H1 (cell line): ENCODE measurements around the gene IRS1. TPM values are rescaled to one million over a fixed set of nuclear protein-coding genes. Genes with fewer than 3 reads are reported as not detected.
A peak's percentile ranks its signal among the peaks of the same experiment; 100 is the strongest.

Experiments
- CTCF ChIA-PET: fragments of 300-600 bp; sonication (Branson Sonifier 250); formaldehyde crosslinking; loops from one replicate; lab custom pipeline; 2021; ENCODE audit not compliant: partially characterized antibody; lab: Charles Lee
- POLR2A ChIA-PET: fragments of 300-600 bp; sonication (Branson Sonifier 250); formaldehyde crosslinking; loops from one replicate; lab custom pipeline; 2021; ENCODE audit warnings: inconsistent platforms; ENCODE audit not compliant: partially characterized antibody; lab: Charles Lee
- DNase-seq, 2 experiments: peaks; one replicate each; pipeline versions ENCODE4 v3.0.0 to v3.0.0-alpha.2; 2010 to 2022; ENCODE audit warnings: low spot score in 2 of 2, low read depth in 1 of 2, mixed read lengths in 1 of 2
- FAIRE-seq: peaks from 2 replicates; lab custom pipeline; 2011; peaks lifted over from hg19 to GRCh38; lab: Jason Lieb, UNC
- H2AFZ ChIP-seq: 2 replicates; pipeline ENCODE4 v1.8.1; 2012; ENCODE audit warnings: low read length, inconsistent platforms
- H2AK5ac ChIP-seq: 2 replicates; pipeline ENCODE4 v1.6.1; 2013; ENCODE audit warnings: low read depth, low read length
- H2BK120ac ChIP-seq: replicated peaks from 2 replicates; pipeline ENCODE3; 2013; ENCODE audit warnings: low read depth, low read length, inconsistent platforms
- H2BK12ac ChIP-seq: 2 replicates; pipeline ENCODE4 v1.6.1; 2013; ENCODE audit warnings: low read depth, low read length
- H2BK15ac ChIP-seq: 2 replicates; pipeline ENCODE4 v1.6.1; 2013; ENCODE audit warnings: low read length
- H2BK20ac ChIP-seq: 2 replicates; pipeline ENCODE4 v1.6.1; 2013; ENCODE audit warnings: low read length
- H2BK5ac ChIP-seq: 2 replicates; pipeline ENCODE4 v1.6.1; 2013; ENCODE audit warnings: low read depth, low read length
- H3K14ac ChIP-seq: 2 replicates; pipeline ENCODE4 v1.6.1; 2013; ENCODE audit warnings: inconsistent platforms; ENCODE audit not compliant: insufficient read length
- H3K18ac ChIP-seq: 2 replicates; pipeline ENCODE4 v1.6.1; 2013; ENCODE audit warnings: low read length; ENCODE audit errors: extremely low read depth
- H3K23ac ChIP-seq: 2 replicates; pipeline ENCODE4 v1.6.1; 2013; ENCODE audit warnings: inconsistent platforms; ENCODE audit not compliant: insufficient read length
- H3K23me2 ChIP-seq: 2 replicates; pipeline ENCODE4 v1.6.1; 2013; ENCODE audit warnings: low read depth, low read length
- H3K27ac ChIP-seq: 2 replicates; pipeline ENCODE4 v1.6.1; 2011; ENCODE audit warnings: low read depth, low read length, inconsistent platforms
- H3K27me3 ChIP-seq, 4 experiments: replicated peaks in 1 of 4; 1 replicate in 1 of 4; 2 replicates in 3 of 4; pipeline versions ENCODE4 v1.6.1 to v1.8.1; 2011 to 2013; ENCODE audit warnings: low read length in 3 of 4, mild to moderate bottlenecking in 3 of 4, inconsistent platforms in 2 of 4, mixed read lengths in 2 of 4, moderate library complexity in 1 of 4; ENCODE audit not compliant: control insufficient read depth in 3 of 4, insufficient read depth in 3 of 4; ENCODE audit errors: extremely low read depth in 1 of 4
- H3K36me3 ChIP-seq, 4 experiments: 2 replicates each; pipeline versions ENCODE4 v1.6.1 to v1.8.1; 2011 to 2013; ENCODE audit warnings: mild to moderate bottlenecking in 4 of 4, low read length in 3 of 4, moderate library complexity in 2 of 4, control low read depth in 1 of 4, inconsistent platforms in 1 of 4; ENCODE audit not compliant: insufficient read depth in 4 of 4, control insufficient read depth in 2 of 4
- H3K4ac ChIP-seq: replicated peaks from 2 replicates; pipeline ENCODE3; 2013; ENCODE audit warnings: low read length, low read depth, mixed read lengths, inconsistent platforms; ENCODE audit not compliant: insufficient read length
- H3K4me1 ChIP-seq, 4 experiments: replicated peaks in 1 of 4; 1 replicate in 1 of 4; 2 replicates in 3 of 4; pipeline versions ENCODE4 v1.6.1 to v1.8.1; 2011 to 2013; ENCODE audit warnings: low read length in 3 of 4, inconsistent platforms in 2 of 4, mixed read lengths in 1 of 4; ENCODE audit not compliant: insufficient read depth in 4 of 4, control insufficient read depth in 3 of 4
- H3K4me2 ChIP-seq, 2 experiments: 2 replicates each; pipeline versions ENCODE4 v1.6.1 to v1.8.1; 2011 to 2013; ENCODE audit warnings: low read depth in 2 of 2, low read length in 2 of 2, control low read depth in 1 of 2, inconsistent platforms in 1 of 2, mild to moderate bottlenecking in 1 of 2; ENCODE audit not compliant: insufficient read depth in 1 of 2
- H3K4me3 ChIP-seq, 4 experiments: fragments of 200-600, 300-600 bp in 1 of 4; sonication (generic), shearing (Covaris generic), sonication (Bioruptor Twin) in 1 of 4; 2 replicates each; pipeline versions ENCODE4 v1.5.1 to v1.8.1; 2011 to 2016; ENCODE audit warnings: low read length in 4 of 4, low read depth in 3 of 4, control low read depth in 2 of 4, inconsistent platforms in 2 of 4, mild to moderate bottlenecking in 2 of 4, mixed read lengths in 1 of 4, moderate library complexity in 1 of 4; ENCODE audit not compliant: insufficient read depth in 2 of 4; ENCODE audit errors: extremely low read depth in 1 of 4
- H3K56ac ChIP-seq: replicated peaks from 2 replicates; pipeline ENCODE3; 2013; ENCODE audit warnings: low read depth, mild to moderate bottlenecking, mixed read lengths, low read length, inconsistent platforms; ENCODE audit not compliant: insufficient read length
- H3K79me1 ChIP-seq: 2 replicates; pipeline ENCODE4 v1.6.1; 2013; ENCODE audit warnings: low read depth, low read length, control low read depth
- H3K79me2 ChIP-seq, 2 experiments: 2 replicates each; pipeline versions ENCODE4 v1.6.1 to v1.8.1; 2012 to 2013; ENCODE audit warnings: low read length in 2 of 2, mild to moderate bottlenecking in 2 of 2, inconsistent platforms in 1 of 2; ENCODE audit not compliant: insufficient read depth in 2 of 2, control insufficient read depth in 1 of 2
- H3K9ac ChIP-seq, 4 experiments: replicated peaks in 1 of 4; 1 replicate in 1 of 4; 2 replicates in 3 of 4; pipeline versions ENCODE4 v1.6.1 to v1.8.1; 2011 to 2013; ENCODE audit warnings: low read depth in 3 of 4, low read length in 3 of 4, control low read depth in 2 of 4, mild to moderate bottlenecking in 2 of 4, moderate library complexity in 2 of 4, inconsistent platforms in 1 of 4; ENCODE audit errors: extremely low read depth in 1 of 4
- H3K9me3 ChIP-seq, 2 experiments: 2 replicates each; pipeline versions ENCODE4 v1.6.1 to v1.8.1; 2012 to 2013; ENCODE audit warnings: mild to moderate bottlenecking in 2 of 2, moderate library complexity in 2 of 2, control low read depth in 1 of 2, inconsistent platforms in 1 of 2, low read depth in 1 of 2, low read length in 1 of 2, mixed read lengths in 1 of 2; ENCODE audit not compliant: insufficient read depth in 2 of 2
- H4K20me1 ChIP-seq, 2 experiments: replicated peaks in 1 of 2; 2 replicates each; pipeline versions ENCODE3 to v1.8.1; 2011 to 2013; ENCODE audit warnings: inconsistent platforms in 2 of 2, low read length in 2 of 2, mild to moderate bottlenecking in 1 of 2; ENCODE audit not compliant: insufficient read depth in 2 of 2, control insufficient read depth in 1 of 2
- H4K5ac ChIP-seq: 2 replicates; pipeline ENCODE4 v1.6.1; 2013; ENCODE audit warnings: low read length, low read depth, mixed read lengths, inconsistent platforms; ENCODE audit not compliant: insufficient read length
- H4K8ac ChIP-seq: 2 replicates; pipeline ENCODE4 v1.8.0; 2013; ENCODE audit warnings: mild to moderate bottlenecking, moderate library complexity, low read length, inconsistent platforms; ENCODE audit not compliant: insufficient read depth; ENCODE audit errors: extremely low read depth
- H4K91ac ChIP-seq: replicated peaks from 2 replicates; pipeline ENCODE3; 2013; ENCODE audit warnings: low read length, mixed read lengths, inconsistent platforms; ENCODE audit not compliant: insufficient read length
- CBX8 ChIP-seq: fragments of 300-800, 300-1000 bp; sonication (generic); IDR thresholded peaks from 2 replicates; pipeline ENCODE4 v1.7.1; 2016; ENCODE audit warnings: low read depth, low read length, borderline replicate concordance
- EGR1 ChIP-seq: IDR thresholded peaks from 2 replicates; pipeline ENCODE4 v1.6.1; 2011; ENCODE audit warnings: low read depth, low read length, borderline replicate concordance
- HDAC6 ChIP-seq: IDR thresholded peaks from one replicate; pipeline ENCODE4 v1.7.1; 2012; ENCODE audit warnings: low read depth, mild to moderate bottlenecking, inconsistent platforms, low read length, moderate library complexity
- POLR2A ChIP-seq, 2 experiments: IDR thresholded peaks; 1 replicate in 1 of 2; 2 replicates in 1 of 2; pipeline ENCODE4 v1.6.1; 2011; ENCODE audit warnings: low read depth in 2 of 2, low read length in 2 of 2, mild to moderate bottlenecking in 2 of 2; ENCODE audit errors: control extremely low read depth in 1 of 2
- RAD21 ChIP-seq, 2 experiments: IDR thresholded peaks in 1 of 2; conservative IDR thresholded peaks in 1 of 2; 2 replicates each; pipeline ENCODE4 v1.6.1; 2011; ENCODE audit warnings: low read depth in 2 of 2, low read length in 2 of 2, improper control_type of control experiment in 1 of 2, inconsistent platforms in 1 of 2, mild to moderate bottlenecking in 1 of 2, moderate library complexity in 1 of 2
- RXRA ChIP-seq: IDR thresholded peaks from 2 replicates; pipeline ENCODE4 v1.6.1; 2011; ENCODE audit warnings: low read depth, mild to moderate bottlenecking, low read length, moderate library complexity; ENCODE audit not compliant: insufficient read depth
- SUZ12 ChIP-seq: fragments of 200-600 bp; sonication (generic); IDR thresholded peaks from 2 replicates; pipeline ENCODE4 v1.6.1; 2012; ENCODE audit warnings: mild to moderate bottlenecking, inconsistent platforms, low read length, moderate library complexity, mixed read lengths
- WGBS, 2 experiments: shearing (Covaris generic) in 1 of 2; methylation state at CpG; one replicate each; pipeline versions ENCODE4 v1.1.6 to v1.1.7; 2013 to 2015; ENCODE audit warnings: low lambda C conversion rate in 2 of 2, mixed read lengths in 2 of 2, inconsistent platforms in 1 of 2, low coverage in 1 of 2, missing lambda C conversion rate in 1 of 2; ENCODE audit not compliant: insufficient replicate concordance in 2 of 2, insufficient coverage in 1 of 2, insufficient read length in 1 of 2; ENCODE audit errors: extremely low coverage in 1 of 2, missing lambda C conversion rate in 1 of 2; 5-methylcytosine and 5-hydroxymethylcytosine counted together
- polyA plus RNA-seq, 7 experiments: library from polyadenylated mRNA; depleted of rRNA in 3 of 7; stranded (reverse) in 5 of 7; unstranded in 2 of 7; fragments of >200 nt in 5 of 7; fragments of 200-250 nt in 2 of 7; gene quantifications; 1 replicate in 5 of 7; 2 replicates in 1 of 7; 4 replicates in 1 of 7; pipeline versions ENCODE4 v1.2.1 to v1.2.3, GENCODE V29; 2011 to 2013; ENCODE audit warnings: missing spikeins in 2 of 7, mixed read lengths in 2 of 7
- total RNA-seq: library from RNA; stranded (reverse); fragmentation: NEBNext Ultra II Directional; extraction: Animal tissue kit (Norgen Biotek cat#: 25700); gene quantifications from 2 replicates; pipeline ENCODE4 v1.2.1, GENCODE V29; 2021

IRS1 gene
- total and polyA plus RNA-seq, 2 of the 8 experiments (the other 6 are each of a cell fraction or from before 2014, with no cell fraction given) = 9.1 to 26.9 TPM

DNA sequence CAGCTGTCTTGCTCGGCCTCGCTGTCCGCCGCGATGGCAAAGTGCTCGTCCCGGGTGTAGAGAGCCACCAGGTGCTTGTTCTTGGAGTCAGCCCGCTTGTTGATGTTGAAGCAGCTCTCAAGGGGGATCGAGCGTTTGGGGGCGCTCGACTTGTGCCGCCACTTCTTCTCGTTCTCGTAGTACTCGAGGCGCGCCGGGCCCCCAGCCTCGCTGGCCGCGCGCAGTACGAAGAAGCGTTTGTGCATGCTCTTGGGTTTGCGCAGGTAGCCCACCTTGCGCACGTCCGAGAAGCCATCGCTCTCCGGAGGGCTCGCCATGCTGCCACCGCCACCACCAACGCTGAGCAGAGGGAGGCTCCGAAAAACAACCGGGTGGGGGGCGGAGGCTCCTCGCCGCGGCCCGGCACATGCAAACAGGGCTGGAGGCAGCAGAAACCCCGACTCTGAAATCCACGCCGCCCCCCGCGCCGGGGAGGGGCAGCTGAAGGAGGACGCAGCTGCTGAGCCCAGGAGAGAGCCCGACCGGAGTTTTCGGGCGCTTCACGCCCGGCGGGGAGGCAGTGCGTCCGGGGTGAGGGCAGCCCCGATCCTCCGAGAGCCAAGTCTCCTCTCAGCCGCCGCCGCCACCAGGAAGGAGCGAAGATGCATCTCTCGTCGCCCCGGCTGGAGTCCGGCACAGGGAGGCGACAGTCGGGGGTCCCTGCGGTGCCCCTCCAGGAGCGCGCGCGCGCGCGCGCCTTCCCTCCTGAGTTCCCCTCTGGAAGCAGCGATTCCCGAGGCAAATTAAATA, 1.0 kb downstream of the IRS1 start:
- H3K4me1 ChIP-seq = peaks cover 0 to 20% (median 16%) of the 10 kb centered on the region in 4 experiments; a peak in 6 of 7 replicates
- peaks cover 19% of the 10 kb centered on the region for H3K23me2 ChIP-seq
- no peak overlapping the region for H2BK20ac ChIP-seq
- peaks cover 6 to 15% of the 10 kb centered on the region in 2 experiments for H4K20me1 ChIP-seq
- no peak overlapping the region for H4K5ac ChIP-seq
- H3K4ac ChIP-seq = peak overlapping the region; percentile 44
- 0 out of 2 replicates have a peak overlapping the region, but pooled peaks have one; percentile 50 for H2BK12ac ChIP-seq
- peaks cover 0 to 27% (median 9%) of the 10 kb centered on the region in 4 experiments; a peak in 4 of 8 replicates for H3K36me3 ChIP-seq
- peak overlapping the region; percentile 87 for H3K18ac ChIP-seq
- H3K9me3 ChIP-seq = peaks cover 0 to 3% of the 10 kb centered on the region in 2 experiments; a peak in 1 of 4 replicates
- H3K23ac ChIP-seq = no peak overlapping the region
- H2AFZ ChIP-seq = no peak overlapping the region
- 0 out of 2 replicates have a peak, but pooled peaks cover 3% of the 10 kb centered on the region for H3K79me1 ChIP-seq
- peak overlapping the region; percentile 64; the same call in 1 of the 2 replicates for H3K27ac ChIP-seq
- no peak overlapping the region for H3K14ac ChIP-seq
- no peak overlapping the region for H2BK120ac ChIP-seq
- H2AK5ac ChIP-seq = no peak overlapping the region
- no peak overlapping the region for H3K56ac ChIP-seq
- peak overlapping the region; percentile 79 for H4K91ac ChIP-seq
- peaks cover 0 to 43% of the 10 kb centered on the region in 2 experiments; a peak in 3 of 4 replicates for H3K79me2 ChIP-seq
- H4K8ac ChIP-seq = peak overlapping the region; percentile 92; the same call in 1 of the 2 replicates
- H2BK15ac ChIP-seq = no peak overlapping the region
- peak overlapping the region; percentile 51 to 72 (median 60) for H3K9ac ChIP-seq
- peak overlapping the region; percentile 57 to 97 (median 73) for H3K4me3 ChIP-seq
- H2BK5ac ChIP-seq = peak overlapping the region; percentile 24; the same call in 1 of the 2 replicates
- ChIA-PET POLR2A (interaction anchor here (0.8 to 1.8 kb wide), 5 partner anchors 9 to 52 kb away, joined by 3 to 6 read pairs (median 4); partner anchors contain the start of gene RHBDD1), CTCF (interaction anchor here (0.7 to 2.1 kb wide), 10 partner anchors 9 to 768 kb away, joined by 3 to 8 read pairs (median 3); no protein-coding TSS in a partner anchor)
- DNase-seq (peak in 1 of 2 experiments; percentile 72), FAIRE-seq (no peak)
- no peaks in the 10 kb centered on the region for H3K27me3 ChIP-seq
- 6% methylated on average over 44 of the region's 80 CpGs; no CpG with 5 or more reads in 1 of the 2 experiments for WGBS, 2 experiments
- H3K4me2 ChIP-seq = peak overlapping the region; percentile 82 to 96
- TF ChIP-seq SUZ12 (no peak), RAD21 (IDR thresholded peaks at IDR 0.05 in 1 of 2, conservative IDR thresholded peaks at IDR 0.05 in 1 of 2; ENCODE audit: low read depth in 2 of 2, low read length in 2 of 2) (peak; percentile 31 to 51), HDAC6 (no peak), CBX8 (no peak), POLR2A (IDR thresholded peaks at IDR 0.05; ENCODE audit: control extremely low read depth in 1 of 2, low read depth in 2 of 2, low read length in 2 of 2) (peak in 1 of 2 experiments; percentile 37; a peak in 2 of 3 replicates), EGR1 (no peak), RXRA (no peak)
